Esophagus muscularis mucosa (tissue), 4 donors: Measurements from ENCODE around the gene PTN. TPM values are rescaled to one million over a fixed set of nuclear protein-coding genes. Genes with fewer than 3 reads are reported as not detected.

ENCODE experiments used
- small RNA-seq, 3 donors: library from RNA; depleted of rRNA; stranded (forward); fragments of <200 nt; gene quantifications; one replicate each; pipeline ENCODE3, GENCODE V24; 2016
- total RNA-seq, 4 donors: library from RNA; depleted of rRNA; stranded (reverse); fragments of >200 nt; gene quantifications; one replicate each; pipeline versions ENCODE4 v1.1.0 to v1.2.1, GENCODE V29; 2016

The PTN gene
- total RNA-seq, 4 donors from 2014 or later = 5.4 to 9.2 (median 7.1) TPM

Small RNAs within 50 kb of the gene (small RNA-seq; reads per million reads assigned to genes)
- gene RF00136 = 0.17 to 0.50 (median 0.37) reads per million in 3 donors
